GM12892 (cell line): ENCODE results near the gene CABLES1.

Experiments used
- POLR2A ChIP-seq: IDR thresholded peaks from 2 replicates; pipeline ENCODE4 v1.6.1; 2011; ENCODE audit warnings: low read depth, low read length, control low read depth
- POLR2AphosphoS5 ChIP-seq: IDR thresholded peaks from 2 replicates; pipeline ENCODE4 v1.6.1; 2011; ENCODE audit warnings: low read depth, low read length, control low read depth
- TAF1 ChIP-seq: IDR thresholded peaks from 2 replicates; pipeline ENCODE4 v1.6.1; 2011; ENCODE audit warnings: low read depth, mild to moderate bottlenecking, control low read depth, low read length, borderline replicate concordance

GRCh38 chr18:23235336-23235735 is 100.1 kb downstream of the CABLES1 start:
- TF ChIP-seq TAF1 (no peak), POLR2A (no peak), POLR2AphosphoS5 (no peak)
